GM23338 (cell line): ENCODE results near the gene PPIP5K1.

ENCODE experiments used
- CREB1 ChIP-seq: fragments of 250-450 bp; sonication (Bioruptor Pico); IDR thresholded peaks from 2 replicates; pipeline ENCODE4 v1.5.0; 2020; ENCODE audit warnings: low read depth, mild to moderate bottlenecking, moderate library complexity
- CTCF ChIP-seq, 2 experiments: fragments of 200-600 bp in 1 of 2; sonication (generic) in 1 of 2; conservative IDR thresholded peaks; 2 replicates each; pipeline versions ENCODE4 v1.5.1 to v1.6.1; 2016 to 2017; ENCODE audit warnings: antibody characterized with exemption in 2 of 2, low read depth in 2 of 2, mild to moderate bottlenecking in 2 of 2, moderate library complexity in 1 of 2
- EZH2 ChIP-seq: fragments of 200-600 bp; sonication (generic); IDR thresholded peaks from one replicate; pipeline ENCODE4 v1.8.0; 2017; ENCODE audit warnings: antibody characterized with exemption, mild to moderate bottlenecking, low read depth; ENCODE audit not compliant: unreplicated experiment
- EZH2phosphoT487 ChIP-seq: fragments of 200-600 bp; sonication (generic); IDR thresholded peaks from one replicate; pipeline ENCODE4 v1.8.1; 2018; ENCODE audit warnings: antibody characterized with exemption; ENCODE audit not compliant: unreplicated experiment
- JUNB ChIP-seq: IDR thresholded peaks from one replicate; pipeline ENCODE4 v1.6.1; 2016; ENCODE audit warnings: antibody characterized with exemption; ENCODE audit not compliant: unreplicated experiment
- POLR2AphosphoS5 ChIP-seq: IDR thresholded peaks from 2 replicates; pipeline ENCODE4 v1.6.1; 2016; ENCODE audit warnings: antibody characterized with exemption, low read depth
- REST ChIP-seq: IDR thresholded peaks from one replicate; pipeline ENCODE4 v1.6.1; 2018; ENCODE audit warnings: antibody characterized with exemption; ENCODE audit not compliant: unreplicated experiment
- ZNF114 ChIP-seq: fragments of 250-450 bp; sonication (Bioruptor Pico); IDR thresholded peaks from 2 replicates; pipeline ENCODE4 v1.5.0; 2020; ENCODE audit warnings: mild to moderate bottlenecking, moderate library complexity
- TF ChIP-seq, protein P1 (sequence below): IDR thresholded peaks from 2 replicates; pipeline ENCODE4 v1.6.1; 2016; ENCODE audit warnings: antibody characterized with exemption

DNA sequence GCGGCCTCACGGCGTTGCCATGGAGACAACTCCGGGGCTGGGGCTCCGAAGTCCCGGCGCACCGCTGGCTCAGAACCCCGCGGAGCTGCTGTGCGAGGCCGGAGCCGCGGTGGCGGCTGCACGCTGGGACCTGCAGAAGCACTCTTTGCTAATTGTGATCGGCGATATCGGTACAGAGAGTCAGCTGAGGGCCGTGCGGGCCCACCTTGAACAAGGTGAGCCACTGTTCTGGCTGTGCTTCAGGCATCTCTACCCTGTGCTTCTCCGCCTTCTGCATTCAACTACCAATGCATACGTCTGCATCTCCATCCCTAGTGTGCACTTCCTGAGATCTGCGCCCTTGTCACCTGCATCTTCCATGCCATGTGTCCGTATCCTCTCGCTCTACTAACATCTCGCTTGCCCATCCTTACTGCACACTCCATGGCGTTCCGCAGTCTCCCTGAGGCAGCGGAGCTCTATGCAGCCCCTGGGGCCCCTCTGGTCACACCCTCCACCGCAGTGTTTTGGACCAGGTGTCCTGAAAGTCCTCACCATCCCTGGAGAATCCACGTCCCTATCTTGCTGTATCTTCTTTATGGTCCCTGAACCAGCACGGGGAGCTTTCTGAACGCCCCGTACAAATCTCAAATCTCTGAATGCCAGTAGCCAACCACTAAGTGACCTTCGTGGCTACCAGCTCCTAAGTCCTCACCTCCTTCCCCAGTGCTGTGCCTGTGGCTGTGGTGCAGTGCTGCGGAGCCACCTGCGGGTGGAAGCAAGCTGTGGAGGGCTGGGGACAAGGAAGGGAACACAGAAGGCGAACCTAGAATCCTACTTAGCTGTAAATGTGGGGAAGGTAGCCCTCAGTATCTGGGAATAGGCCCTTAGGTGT lies 78.8 kb downstream of the PPIP5K1 start:
- peak; percentile 29 to 66; a peak in 3 of 4 replicates for TF ChIP-seq CTCF (conservative IDR thresholded peaks at IDR 0.05; ENCODE audit: low read depth in 2 of 2)
- TF ChIP-seq POLR2AphosphoS5, result no peak
- TF ChIP-seq REST, result no peak
- no peak for TF ChIP-seq EZH2phosphoT487
- TF ChIP-seq EZH2, result no peak
- no peak for TF ChIP-seq CREB1 (CRISPR knock-in tag)
- TF ChIP-seq JUNB, result no peak
- TF ChIP-seq, protein P1, sequence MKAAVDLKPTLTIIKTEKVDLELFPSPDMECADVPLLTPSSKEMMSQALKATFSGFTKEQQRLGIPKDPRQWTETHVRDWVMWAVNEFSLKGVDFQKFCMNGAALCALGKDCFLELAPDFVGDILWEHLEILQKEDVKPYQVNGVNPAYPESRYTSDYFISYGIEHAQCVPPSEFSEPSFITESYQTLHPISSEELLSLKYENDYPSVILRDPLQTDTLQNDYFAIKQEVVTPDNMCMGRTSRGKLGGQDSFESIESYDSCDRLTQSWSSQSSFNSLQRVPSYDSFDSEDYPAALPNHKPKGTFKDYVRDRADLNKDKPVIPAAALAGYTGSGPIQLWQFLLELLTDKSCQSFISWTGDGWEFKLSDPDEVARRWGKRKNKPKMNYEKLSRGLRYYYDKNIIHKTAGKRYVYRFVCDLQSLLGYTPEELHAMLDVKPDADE, result no peak
- TF ChIP-seq ZNF114 (CRISPR knock-in tag), result no peak
